ENCODE data around the gene GPR132.
A peak's percentile ranks its signal among the peaks of the same experiment; 100 is the strongest.
"Not testable (repeated sequence)": the region's sequence is repeated elsewhere in the genome, so short reads cannot be mapped to it uniquely, and the experiment has no call there.

GPR132 gene

GRCh38 chr14:105065280-105066228, at the start of gene GPR132:
TSS of gene GPR132 (minus strand) at chr14:105065430. CDS start at chr14:105055420, 10,010 bp downstream.
- DNase-seq: no peak

- DNase-seq: not testable (repeated sequence)
Measured at GRCh38 chr14:105109243-105109642, 44.0 kb upstream of the GPR132 start.

DNA sequence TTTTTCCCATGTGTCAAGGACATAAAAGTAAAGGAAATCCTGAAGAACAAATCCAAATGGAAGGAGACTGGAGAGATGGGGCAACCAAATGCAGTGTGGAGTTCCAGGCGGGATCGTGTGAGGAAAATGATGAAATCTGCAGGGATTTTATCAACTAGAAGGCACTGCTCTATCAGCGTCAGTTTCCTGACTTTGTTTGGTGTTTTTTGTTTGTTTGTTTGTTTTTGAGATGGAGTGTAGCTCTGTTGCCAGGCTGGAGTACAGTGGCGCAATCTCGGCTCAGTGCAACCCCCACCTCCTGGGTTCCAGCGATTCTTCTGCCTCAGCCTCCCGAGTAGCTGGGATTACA, 43.3 kb upstream of the GPR132 start:
- DNase-seq: no peak

- no peak for DNase-seq
Measured at GRCh38 chr14:105107781-105108515, 42.7 kb upstream of the GPR132 start.

- DNase-seq: no peak
Measured at GRCh38 chr14:105107351-105107750, 42.1 kb upstream of the GPR132 start.

GRCh38 chr14:105105158-105105557, 39.9 kb upstream of the GPR132 start:
- DNase-seq: no peak

DNA sequence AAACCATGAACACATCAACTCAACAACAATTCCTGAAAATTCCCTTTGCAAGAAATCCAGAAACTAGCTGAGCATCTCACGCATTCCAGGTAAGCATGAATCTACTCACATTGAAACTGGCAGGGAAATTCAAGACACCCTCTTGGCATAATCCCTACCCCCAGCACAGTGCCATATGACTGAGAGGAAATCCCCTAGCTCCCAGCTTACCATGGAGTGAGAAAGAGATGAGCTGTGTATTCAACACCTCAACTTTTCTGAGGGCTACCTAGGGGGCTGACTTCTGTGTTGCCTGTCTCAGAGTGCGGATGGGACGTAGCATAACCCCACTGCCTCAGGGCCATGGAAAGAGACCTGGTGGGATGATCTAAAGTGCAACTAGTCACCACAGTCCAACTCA, 37.7 kb upstream of the GPR132 start:
- no peak for DNase-seq

DNA sequence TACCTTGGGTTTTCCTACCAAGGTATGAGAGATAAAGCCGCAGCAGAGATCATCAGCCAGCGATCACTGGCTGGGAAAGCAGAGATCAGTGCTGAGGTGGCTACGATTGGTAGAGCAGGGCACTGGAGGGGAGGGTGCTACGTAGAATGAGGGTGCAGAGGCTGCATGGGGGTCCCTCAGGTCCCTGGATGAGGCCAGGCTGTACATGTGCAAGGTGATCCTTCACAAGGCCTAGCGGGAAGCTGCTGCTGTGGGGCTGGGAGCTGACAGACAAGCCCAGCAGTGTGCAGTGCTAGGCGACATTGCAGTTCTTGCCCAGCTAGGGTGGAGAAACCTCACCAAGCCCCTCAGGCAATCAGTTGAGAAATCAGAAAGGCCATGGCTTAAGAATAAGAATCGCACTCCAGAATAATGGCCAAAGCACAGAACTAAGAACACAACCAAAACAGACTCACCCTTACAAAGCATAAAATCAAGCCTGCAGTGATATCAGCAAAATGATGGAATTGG, 37.2 kb upstream of the GPR132 start:
- no peak for DNase-seq

GRCh38 chr14:105100910-105101309, 35.7 kb upstream of the GPR132 start:
- no peak for DNase-seq

GRCh38 chr14:105099778-105100177, 34.5 kb upstream of the GPR132 start:
- no peak for DNase-seq

GRCh38 chr14:105098316-105098715, 33.1 kb upstream of the GPR132 start:
- no peak for DNase-seq

GRCh38 chr14:105097794-105098127, 32.5 kb upstream of the GPR132 start:
- DNase-seq: no peak

- no peak for DNase-seq
Measured at GRCh38 chr14:105096206-105096875, 31.1 kb upstream of the GPR132 start.

- DNase-seq: no peak
Measured at GRCh38 chr14:105095236-105095805, 30.1 kb upstream of the GPR132 start.

DNA sequence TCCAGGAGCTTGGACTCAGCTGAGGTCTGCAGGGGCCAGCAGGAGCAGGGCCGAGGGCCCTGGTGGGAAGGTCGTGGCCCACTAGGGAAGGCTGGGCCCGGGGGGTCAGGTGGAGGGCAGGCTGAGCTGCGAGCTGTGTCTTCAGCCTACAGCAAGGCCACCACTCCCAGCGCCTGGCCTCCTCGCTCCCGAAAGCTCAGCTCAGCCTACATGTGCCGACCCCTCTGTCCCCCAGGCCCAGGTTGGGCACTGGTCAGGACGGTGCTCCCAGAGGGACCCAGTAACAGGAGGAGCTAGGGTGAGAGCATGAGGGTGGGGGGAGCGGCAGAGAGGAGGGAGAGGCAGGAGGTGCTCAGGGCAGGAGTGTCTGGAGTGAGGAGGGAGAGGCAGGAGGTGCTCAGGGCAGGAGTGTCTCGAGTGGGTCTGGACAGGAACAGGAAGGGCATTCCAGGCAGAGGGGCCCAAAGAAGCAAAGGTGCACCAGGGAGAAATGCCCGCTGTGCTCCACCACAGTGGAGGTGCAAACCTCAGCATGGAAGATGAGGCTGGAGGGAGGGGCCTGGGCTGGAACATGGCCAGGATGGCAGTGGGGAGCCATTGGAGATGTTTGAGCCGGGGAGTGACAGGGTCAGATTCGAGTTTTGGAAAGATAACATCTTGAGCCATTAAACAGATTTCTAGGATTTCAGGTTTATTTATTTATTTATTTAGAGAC, 29.1 kb upstream of the GPR132 start:
- no peak for DNase-seq

DNA sequence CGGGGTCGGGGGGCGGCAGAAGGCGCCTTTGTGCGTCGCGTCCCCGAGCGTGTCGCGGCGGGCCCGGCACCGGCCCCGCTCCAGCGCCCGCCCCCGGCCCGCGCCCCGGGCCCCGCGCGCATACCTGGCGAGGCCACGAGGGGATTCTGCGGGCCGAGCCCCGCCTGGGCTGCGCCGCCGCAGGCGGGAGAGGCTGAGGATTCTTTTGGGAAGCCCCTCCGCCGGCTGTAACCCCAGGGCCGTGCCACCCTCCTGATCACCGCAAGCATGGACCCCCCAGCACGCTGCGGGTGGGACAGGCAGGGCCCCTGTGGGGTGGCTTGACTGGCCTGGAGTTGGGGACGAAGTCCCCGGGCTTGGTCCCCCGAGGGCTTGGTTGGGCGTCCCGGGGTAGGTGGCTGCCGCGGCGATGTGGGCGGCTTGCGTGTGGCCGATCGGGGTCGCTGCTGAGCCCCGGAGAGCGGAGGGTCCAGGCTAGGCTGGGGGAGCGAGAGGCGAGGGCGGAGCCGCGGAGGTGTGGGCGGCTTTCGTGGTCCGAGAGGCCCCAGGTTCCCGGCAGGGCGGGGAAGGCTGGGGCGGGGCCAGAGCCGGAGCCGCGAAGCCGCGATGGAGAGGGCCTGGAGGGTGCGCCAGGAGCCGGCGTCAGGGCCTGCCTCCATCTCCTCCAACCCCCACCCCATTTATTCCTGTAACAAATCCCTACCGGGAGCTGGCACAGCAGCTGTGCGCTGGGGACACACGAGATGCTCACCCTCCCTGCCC, 28.4 kb upstream of the GPR132 start:
- peak in 1 of 2 experiments; percentile 27 for DNase-seq

DNA sequence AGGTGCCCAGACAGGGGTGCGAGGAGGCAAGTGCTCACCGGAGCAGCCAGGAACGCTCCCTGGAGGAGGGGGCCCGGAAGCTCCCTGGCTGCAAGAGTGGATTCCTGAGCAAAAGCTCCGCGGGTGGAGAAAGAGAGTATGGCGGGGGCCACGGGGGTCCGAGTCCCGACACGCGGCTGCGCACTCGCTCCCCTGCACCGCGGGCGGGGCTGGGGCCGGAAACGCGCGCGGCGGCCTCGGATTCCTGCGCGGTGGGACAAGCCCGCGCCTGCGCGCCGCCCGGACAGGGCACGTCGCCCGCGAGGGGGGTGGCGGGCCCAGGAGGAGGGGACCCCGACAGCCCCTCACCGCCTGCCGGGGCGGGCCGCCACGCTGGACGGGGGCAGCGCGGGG, 27.8 kb upstream of the GPR132 start:
- DNase-seq: peak in 1 of 2 experiments; percentile 45

GRCh38 chr14:105092171-105093037, 27.2 kb upstream of the GPR132 start:
- no peak for DNase-seq

DNA sequence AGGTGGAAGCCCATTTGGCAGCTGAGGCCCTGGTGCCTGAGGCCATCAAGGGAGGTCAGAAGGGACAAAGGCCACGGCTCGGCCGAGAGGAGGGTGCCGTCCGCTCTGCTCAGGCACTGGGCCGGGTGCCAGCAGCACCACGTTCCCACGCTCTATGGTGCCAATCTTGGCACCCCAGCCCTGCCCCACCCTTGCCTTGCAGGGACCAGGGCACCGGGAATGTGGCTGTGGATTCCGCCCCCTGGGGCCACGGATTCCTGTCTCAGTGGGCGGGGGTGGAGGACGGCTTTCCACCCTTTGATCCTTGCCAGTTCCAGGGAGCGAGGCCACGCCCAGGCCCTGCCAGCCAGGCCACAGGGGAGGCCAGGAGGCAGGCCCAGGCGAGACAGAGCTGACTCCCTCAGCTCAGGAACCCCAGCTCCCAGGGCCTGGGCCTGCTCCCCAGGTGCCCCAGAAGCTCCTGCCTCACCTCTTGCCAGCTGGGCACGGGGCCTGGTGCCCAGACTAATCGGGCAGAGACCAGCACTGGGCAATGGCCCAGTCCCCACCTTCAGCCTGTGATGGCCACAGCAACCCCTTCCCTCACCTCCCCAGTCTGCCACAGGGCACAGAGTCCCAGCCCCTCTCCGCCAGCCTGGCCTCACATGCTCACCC, 26.4 kb upstream of the GPR132 start:
- DNase-seq: no peak

DNA sequence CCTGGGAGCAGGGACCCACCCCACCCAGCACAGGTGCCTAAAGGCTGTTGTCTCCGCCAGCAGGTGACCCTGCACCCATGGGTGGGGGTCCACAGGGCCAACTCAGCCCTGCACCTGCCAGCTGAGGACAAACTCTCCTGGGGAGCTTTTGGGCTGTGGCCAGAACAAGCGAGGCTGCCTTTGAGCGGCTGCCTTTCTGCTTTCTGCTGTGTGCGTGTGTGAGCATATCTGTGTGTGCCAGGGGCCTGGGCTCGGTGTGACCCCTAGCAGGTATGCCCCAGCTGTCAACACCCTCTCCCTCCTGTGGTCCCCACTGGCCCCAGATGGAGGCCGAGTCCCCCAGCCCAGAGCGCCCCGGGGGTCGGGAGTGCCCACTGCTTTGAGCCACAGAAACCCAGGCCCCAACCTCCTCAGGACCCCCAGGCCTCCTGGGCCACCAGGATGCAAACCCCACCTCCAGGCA, 25.9 kb upstream of the GPR132 start:
- no peak for DNase-seq

Data from cerebellar nuclear complex (tissue), 1 donor.